Liver (tissue), 9 donors: ENCODE measurements around the gene BID. TPM values are rescaled to one million over a fixed set of nuclear protein-coding genes. Genes with fewer than 3 reads are reported as not detected.

Experiments used
- DNase-seq: peaks from one replicate; pipeline ENCODE4 v3.0.0-alpha.2; 2017; ENCODE audit warnings: low spot score
- H3K27ac ChIP-seq, 2 donors: one replicate each; pipeline ENCODE4 v1.7.0; 2013; ENCODE audit warnings: inconsistent platforms in 2 of 2, low read length in 2 of 2, control low read depth in 1 of 2, low read depth in 1 of 2, mild to moderate bottlenecking in 1 of 2
- H3K27me3 ChIP-seq, 4 donors: one replicate each; pipeline versions ENCODE4 v1.6.1 to v1.7.0; 2013; ENCODE audit warnings: low read length in 3 of 4, inconsistent platforms in 1 of 4, mild to moderate bottlenecking in 1 of 4, moderate library complexity in 1 of 4; ENCODE audit not compliant: control insufficient read depth in 4 of 4, insufficient read depth in 4 of 4
- H3K36me3 ChIP-seq, 4 donors: one replicate each; pipeline versions ENCODE4 v1.6.1 to v1.7.0; 2013; ENCODE audit warnings: low read length in 3 of 4, mild to moderate bottlenecking in 3 of 4, low read depth in 1 of 4, moderate library complexity in 1 of 4; ENCODE audit not compliant: control insufficient read depth in 4 of 4, insufficient read depth in 3 of 4
- H3K4me1 ChIP-seq, 4 donors: one replicate each; pipeline versions ENCODE4 v1.6.1 to v1.7.0; 2013; ENCODE audit warnings: low read length in 3 of 4, mild to moderate bottlenecking in 3 of 4, moderate library complexity in 1 of 4; ENCODE audit not compliant: control insufficient read depth in 4 of 4, insufficient read depth in 4 of 4
- H3K4me3 ChIP-seq, 3 donors: one replicate each; pipeline versions ENCODE4 v1.6.1 to v1.7.0; 2013; ENCODE audit warnings: low read length in 3 of 3, control low read depth in 1 of 3, low read depth in 1 of 3, mild to moderate bottlenecking in 1 of 3
- H3K9ac ChIP-seq, 2 donors: one replicate each; pipeline ENCODE4 v1.7.0; 2013; ENCODE audit warnings: low read length in 2 of 2, mild to moderate bottlenecking in 2 of 2, moderate library complexity in 2 of 2, control low read depth in 1 of 2, low read depth in 1 of 2
- H3K9me3 ChIP-seq, 4 donors: one replicate each; pipeline versions ENCODE4 v1.6.1 to v1.7.0; 2013; ENCODE audit warnings: low read length in 3 of 4; ENCODE audit not compliant: control insufficient read depth in 4 of 4
- ATF3 ChIP-seq: IDR thresholded peaks from 2 replicates; pipeline ENCODE4 v1.6.1; 2016; ENCODE audit warnings: antibody characterized with exemption
- CTCF ChIP-seq: fragments of 150-350 bp; IDR thresholded peaks from 2 replicates; pipeline ENCODE4 v1.5.1; 2017; ENCODE audit warnings: improper control_type of control experiment, low read depth, low read length; ENCODE audit not compliant: missing input control
- FOXA1 ChIP-seq: IDR thresholded peaks from 2 replicates; pipeline ENCODE4 v1.6.1; 2016; ENCODE audit warnings: antibody characterized with exemption
- FOXA2 ChIP-seq: IDR thresholded peaks from 2 replicates; pipeline ENCODE4 v1.6.1; 2016; ENCODE audit warnings: antibody characterized with exemption
- GABPA ChIP-seq, 2 donors: IDR thresholded peaks in 1 of 2; conservative IDR thresholded peaks in 1 of 2; 2 replicates each; pipeline ENCODE4 v1.6.1; 2016; ENCODE audit warnings: antibody characterized with exemption in 2 of 2, mild to moderate bottlenecking in 1 of 2, moderate library complexity in 1 of 2
- JUND ChIP-seq, 2 donors: IDR thresholded peaks; 2 replicates each; pipeline ENCODE4 v1.6.1; 2016; ENCODE audit warnings: antibody characterized with exemption in 2 of 2
- MAX ChIP-seq: IDR thresholded peaks from 2 replicates; pipeline ENCODE4 v1.6.1; 2016; ENCODE audit warnings: antibody characterized with exemption
- RAD21 ChIP-seq, 2 donors: IDR thresholded peaks; 2 replicates each; pipeline ENCODE4 v1.6.1; 2016; ENCODE audit warnings: antibody characterized with exemption in 2 of 2, mild to moderate bottlenecking in 2 of 2
- REST ChIP-seq: IDR thresholded peaks from 2 replicates; pipeline ENCODE4 v1.6.1; 2016; ENCODE audit warnings: antibody characterized with exemption, mild to moderate bottlenecking
- RXRA ChIP-seq, 2 donors: IDR thresholded peaks; 2 replicates each; pipeline ENCODE4 v1.6.1; 2017 to 2018; ENCODE audit warnings: antibody characterized with exemption in 2 of 2, mild to moderate bottlenecking in 1 of 2
- SP1 ChIP-seq: IDR thresholded peaks from 2 replicates; pipeline ENCODE4 v1.6.1; 2018; ENCODE audit warnings: antibody characterized with exemption, mild to moderate bottlenecking
- TAF1 ChIP-seq: conservative IDR thresholded peaks from 2 replicates; pipeline ENCODE4 v1.6.1; 2016; ENCODE audit warnings: antibody characterized with exemption, mild to moderate bottlenecking
- YY1 ChIP-seq: IDR thresholded peaks from 2 replicates; pipeline ENCODE4 v1.6.1; 2016; ENCODE audit warnings: antibody characterized with exemption, mild to moderate bottlenecking
- WGBS: extraction: QIAGEN DNeasy Blood & Tissue Kit; methylation state at CpG from one replicate; pipeline ENCODE4 v1.1.7; 2013; 5-methylcytosine and 5-hydroxymethylcytosine counted together
- polyA plus RNA-seq, 2 donors: library from polyadenylated mRNA; stranded (reverse) in 1 of 2; unstranded in 1 of 2; fragments of 200-250 nt in 1 of 2; fragments of >200 nt in 1 of 2; fragmentation: Nextera tagmentation in 1 of 2; extraction: Ambion mirVana in 1 of 2; gene quantifications; one replicate each; pipeline versions ENCODE4 v1.2.1 to v1.2.3, GENCODE V29; 2013 to 2015
- total RNA-seq, 2 donors: library from RNA; depleted of rRNA; stranded (reverse); fragments of >200 nt; gene quantifications; one replicate each; pipeline ENCODE4 v1.2.3, GENCODE V29; 2014
- donor health status: healthy.
- donor health status: healthy.
- donor health status: healthy.
- donor health status: healthy.
- donor health status: healthy.

BID gene
- total and polyA plus RNA-seq, 4 donors: 28.7 to 66.9 (median 52.6) TPM

- no peak for TF ChIP-seq SP1
- no peak for TF ChIP-seq REST
- TF ChIP-seq RAD21 (IDR thresholded peaks at IDR 0.05): no peak
- TF ChIP-seq RXRA (IDR thresholded peaks at IDR 0.05): no peak
- no peak for TF ChIP-seq FOXA1
- no peak for TF ChIP-seq CTCF
- TF ChIP-seq JUND (IDR thresholded peaks at IDR 0.05): no peak
- TF ChIP-seq MAX: no peak
- TF ChIP-seq YY1: no peak
- no peak for TF ChIP-seq ATF3
- H3K9me3 ChIP-seq: no peaks in the 10 kb centered on the region
- 94% methylated on average over 21 of the region's 21 CpGs for WGBS
- no peak overlapping the region for H3K27ac ChIP-seq
- H3K4me3 ChIP-seq: no peak overlapping the region
- DNase-seq: no peak
- H3K27me3 ChIP-seq: no peaks in the 10 kb centered on the region
- peaks cover 4 to 32% (median 8%) of the 10 kb centered on the region in 4 donors for H3K36me3 ChIP-seq
- no peak overlapping the region for H3K9ac ChIP-seq
- peaks cover 5 to 20% (median 11%) of the 10 kb centered on the region in 4 donors for H3K4me1 ChIP-seq
Measured at GRCh38 chr22:17791196-17791595, 16.9 kb upstream of the BID start.

- WGBS: 92% methylated on average over 27 of the region's 27 CpGs
- no peak for DNase-seq
- TF ChIP-seq JUND (IDR thresholded peaks at IDR 0.05): no peak
- no peak for TF ChIP-seq TAF1
- TF ChIP-seq GABPA (IDR thresholded peaks at IDR 0.05 in 1 of 2, conservative IDR thresholded peaks at IDR 0.05 in 1 of 2): no peak
- no peak for TF ChIP-seq FOXA2
- TF ChIP-seq CTCF: no peak
- no peak for TF ChIP-seq YY1
- Histone ChIP-seq H3K4me1 (peaks cover 6 to 16% (median 11%) of the 10 kb centered on the region in 4 donors), H3K9me3 (no peaks in the 10 kb centered on the region), H3K36me3 (peaks cover 3 to 30% (median 6%) of the 10 kb centered on the region in 4 donors), H3K4me3 (no peak overlapping the region), H3K27ac (no peak overlapping the region), H3K27me3 (no peaks in the 10 kb centered on the region), H3K9ac (no peak overlapping the region)
Measured at GRCh38 chr22:17789379-17790200, 15.3 kb upstream of the BID start.
